GM23338 (cell line): ENCODE measurements around the gene KHK. TPM values are rescaled to one million over a fixed set of nuclear protein-coding genes. Genes with fewer than 3 reads are reported as not detected.
"Not testable (repeated sequence)": the region's sequence is repeated elsewhere in the genome, so short reads cannot be mapped to it uniquely, and the experiment has no call there.

Experiments used
- ATAC-seq: fragments of 200-7000 bp; cut with Tn5 transposase; 3 replicates; pipeline ENCODE4 v1.9.1; 2020
- DNase-seq: peaks from one replicate; pipeline ENCODE4 v3.0.0-alpha.2; 2015; ENCODE audit warnings: low spot score
- H2AFZ ChIP-seq: fragments of 200-600 bp; sonication (generic); 2 replicates; pipeline ENCODE4 v1.8.0; 2016; ENCODE audit warnings: antibody characterized with exemption, mild to moderate bottlenecking, moderate library complexity
- H3F3A ChIP-seq: fragments of 200-600 bp; sonication (generic); replicated peaks from 2 replicates; pipeline ENCODE4 v1.8.0; 2017; ENCODE audit warnings: antibody characterized with exemption, mixed run types, low read depth
- H3K27ac ChIP-seq: fragments of 200-600 bp; sonication (generic); 2 replicates; pipeline ENCODE4 v1.6.1; 2016; ENCODE audit warnings: low read depth
- H3K27me3 ChIP-seq: fragments of 200-600 bp; sonication (generic); 2 replicates; pipeline ENCODE4 v1.8.0; 2016; ENCODE audit warnings: mild to moderate bottlenecking, mixed run types, moderate library complexity; ENCODE audit not compliant: insufficient read depth
- H3K36me3 ChIP-seq: fragments of 200-600 bp; sonication (generic); 2 replicates; pipeline ENCODE4 v1.8.0; 2016; ENCODE audit warnings: mild to moderate bottlenecking; ENCODE audit not compliant: insufficient read depth
- H3K4me1 ChIP-seq: fragments of 200-600 bp; sonication (generic); 2 replicates; pipeline ENCODE4 v1.8.0; 2016; ENCODE audit warnings: mild to moderate bottlenecking, moderate library complexity; ENCODE audit not compliant: insufficient read depth
- H3K4me2 ChIP-seq: fragments of 200-600 bp; sonication (generic); 2 replicates; pipeline ENCODE4 v1.7.1; 2017; ENCODE audit warnings: mixed run types
- H3K4me3 ChIP-seq: fragments of 200-600 bp; sonication (generic); 2 replicates; pipeline ENCODE4 v1.6.1; 2016; ENCODE audit warnings: mixed run types
- H3K79me2 ChIP-seq: fragments of 200-600 bp; sonication (generic); replicated peaks from 2 replicates; pipeline ENCODE4 v1.8.0; 2017; ENCODE audit warnings: mild to moderate bottlenecking; ENCODE audit not compliant: insufficient read depth
- H3K9me2 ChIP-seq: fragments of 200-600 bp; sonication (generic); 2 replicates; pipeline ENCODE4 v1.8.0; 2017; ENCODE audit not compliant: insufficient read depth
- H4K20me1 ChIP-seq: fragments of 200-600 bp; sonication (generic); replicated peaks from 2 replicates; pipeline ENCODE4 v1.8.0; 2017; ENCODE audit warnings: mild to moderate bottlenecking; ENCODE audit not compliant: insufficient read depth
- H3K27ac Mint-ChIP-seq: 2 replicates; pipeline ENCODE4 v1.8.0; 2020; ENCODE audit warnings: inconsistent platforms, mild to moderate bottlenecking, moderate library complexity, mixed read lengths
- H3K27me3 Mint-ChIP-seq: 3 replicates; pipeline ENCODE4 v1.8.0; 2022; ENCODE audit warnings: low read depth, mild to moderate bottlenecking, moderate library complexity, mixed read lengths, inconsistent platforms; ENCODE audit not compliant: insufficient read depth, poor library complexity
- H3K36me3 Mint-ChIP-seq: 3 replicates; pipeline ENCODE4 v1.8.0; 2021; ENCODE audit warnings: low read depth, mild to moderate bottlenecking, inconsistent platforms, moderate library complexity, mixed read lengths
- H3K4me1 Mint-ChIP-seq: 3 replicates; pipeline ENCODE4 v1.8.0; 2020; ENCODE audit warnings: mild to moderate bottlenecking, inconsistent platforms, mixed read lengths
- H3K4me3 Mint-ChIP-seq: 3 replicates; pipeline ENCODE4 v1.8.0; 2021; ENCODE audit warnings: moderate library complexity, mild to moderate bottlenecking, inconsistent platforms, mixed read lengths
- H3K9me3 Mint-ChIP-seq: 3 replicates; pipeline ENCODE4 v1.8.0; 2020; ENCODE audit warnings: moderate library complexity, mild to moderate bottlenecking, inconsistent platforms, mixed read lengths
- EZH2 ChIP-seq: fragments of 200-600 bp; sonication (generic); IDR thresholded peaks from one replicate; pipeline ENCODE4 v1.8.0; 2017; ENCODE audit warnings: antibody characterized with exemption, mild to moderate bottlenecking, low read depth; ENCODE audit not compliant: unreplicated experiment
- JUNB ChIP-seq: IDR thresholded peaks from one replicate; pipeline ENCODE4 v1.6.1; 2016; ENCODE audit warnings: antibody characterized with exemption; ENCODE audit not compliant: unreplicated experiment
- NANOG ChIP-seq: IDR thresholded peaks from 2 replicates; pipeline ENCODE4 v1.6.1; 2016; ENCODE audit warnings: antibody characterized with exemption, borderline replicate concordance
- POLR2AphosphoS5 ChIP-seq: IDR thresholded peaks from 2 replicates; pipeline ENCODE4 v1.6.1; 2016; ENCODE audit warnings: antibody characterized with exemption, low read depth
- ZNF114 ChIP-seq: fragments of 250-450 bp; sonication (Bioruptor Pico); IDR thresholded peaks from 2 replicates; pipeline ENCODE4 v1.5.0; 2020; ENCODE audit warnings: mild to moderate bottlenecking, moderate library complexity
- polyA plus RNA-seq: library from polyadenylated mRNA; unstranded; fragments of >200 nt; fragmentation: Nextera tagmentation; extraction: Ambion mirVana; gene quantifications from 2 replicates; pipeline ENCODE4 v1.2.1, GENCODE V29; 2016
- total RNA-seq: library from RNA; depleted of rRNA; stranded (reverse); fragments of >200 nt; shearing (Covaris generic); gene quantifications from 2 replicates; pipeline ENCODE4 v1.2.3, GENCODE V29; 2014
- TF ChIP-seq, protein P1 (sequence below), 2 experiments: fragments of 200-600 bp in 1 of 2; sonication (generic) in 1 of 2; conservative IDR thresholded peaks; 2 replicates each; pipeline versions ENCODE4 v1.5.1 to v1.6.1; 2016 to 2017; ENCODE audit warnings: antibody characterized with exemption in 2 of 2, low read depth in 2 of 2, mild to moderate bottlenecking in 2 of 2, moderate library complexity in 1 of 2
- TF ChIP-seq, protein P2 (sequence below): IDR thresholded peaks from one replicate; pipeline ENCODE4 v1.6.1; 2018; ENCODE audit warnings: antibody characterized with exemption; ENCODE audit not compliant: unreplicated experiment

KHK gene
- total and polyA plus RNA-seq, 2 experiments from 2014 or later, result 9.7 TPM

DNA sequence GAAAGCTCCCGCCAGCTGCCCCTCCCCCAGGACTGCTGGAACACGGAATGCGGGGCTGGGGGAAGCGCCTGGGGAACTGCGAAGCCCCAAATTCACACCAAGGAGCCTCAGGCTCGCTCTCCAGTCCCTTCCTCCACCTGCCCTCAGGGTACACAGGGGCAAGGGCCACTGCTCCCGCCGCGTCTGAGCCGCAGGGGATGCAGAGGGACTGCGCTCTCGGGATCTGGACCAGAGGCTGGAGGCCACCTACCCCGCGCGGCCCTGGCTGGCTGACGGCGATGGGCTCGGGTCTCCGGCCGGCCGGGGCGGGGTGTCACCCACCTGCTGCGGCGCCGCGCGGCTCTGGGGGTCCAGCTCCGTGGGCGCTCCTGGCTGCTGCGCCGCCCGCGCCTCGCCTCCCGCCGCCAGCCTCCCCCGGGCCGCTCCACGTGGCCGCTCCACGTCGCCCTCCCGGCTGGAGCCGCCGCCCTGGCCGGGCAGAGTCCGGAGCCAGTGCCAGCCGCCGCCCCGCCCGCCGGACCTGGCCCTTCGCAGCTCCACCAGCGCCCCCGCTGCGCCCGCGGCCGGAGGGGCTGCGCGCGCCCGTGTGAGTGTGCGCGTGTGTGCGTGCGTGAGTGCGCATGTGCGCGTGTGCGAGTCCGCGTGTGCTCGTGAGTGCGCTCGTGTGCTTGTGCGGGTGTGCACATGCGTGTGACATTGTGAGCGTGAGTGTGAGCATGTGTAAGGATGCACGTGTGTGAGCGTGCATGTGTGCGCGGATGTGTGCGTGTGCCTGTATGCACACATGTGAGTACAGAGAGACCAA is 32.2 kb downstream of the KHK start, which contains the start of gene CGREF1:
CGREF1 (minus strand) TSS at position 604 of the 805 bp plus-strand sequence. CDS start 14,762 bp downstream, outside the sequence.
- no peaks in the 10 kb centered on the region for H3K9me2 ChIP-seq

DNA sequence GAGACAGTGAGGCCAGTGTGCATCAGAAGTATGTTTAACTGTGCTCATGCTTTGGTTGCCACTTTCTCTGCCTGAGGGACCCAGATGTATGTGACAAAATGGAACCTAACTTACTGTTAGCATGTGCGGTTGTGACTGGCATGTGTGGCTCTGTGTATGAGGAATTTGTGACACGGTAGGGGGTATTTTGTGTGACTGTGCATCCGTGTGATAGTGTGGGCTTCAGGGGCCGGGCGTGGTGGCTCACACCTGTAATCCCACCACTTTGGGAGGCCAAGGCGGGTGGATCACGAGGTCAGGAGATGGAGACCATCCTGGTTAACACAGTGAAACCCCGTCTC is 32.7 kb downstream of the KHK start:
- H3K27me3 ChIP-seq, result peaks cover 71% of the 10 kb centered on the region
- peak overlapping the region; percentile 85 for H3K4me2 ChIP-seq
- H3K27ac ChIP-seq, H4K20me1 ChIP-seq, DNase-seq, H3K9me2 ChIP-seq, H3K27ac Mint-ChIP-seq, H3K79me2 ChIP-seq, H3F3A ChIP-seq, ATAC-seq, H3K9me3 Mint-ChIP-seq, H3K36me3 Mint-ChIP-seq, H3K36me3 ChIP-seq: not testable (repeated sequence)
- peak; percentile 9 for TF ChIP-seq EZH2
- peak overlapping the region; percentile 80 for H3K4me3 Mint-ChIP-seq
- H3K27me3 Mint-ChIP-seq, result peaks cover 59% of the 10 kb centered on the region
- peak overlapping the region; percentile 84; the same call in 1 of the 2 replicates for H2AFZ ChIP-seq
- H3K4me3 ChIP-seq, result peak overlapping the region; percentile 65
- H3K4me1 Mint-ChIP-seq, result peaks cover 13% of the 10 kb centered on the region; the same call in 2 of the 3 replicates
- H3K4me1 ChIP-seq, result peaks cover 19% of the 10 kb centered on the region

More for the DNA sequence above, 32.2 kb downstream of the KHK start, which contains the start of gene CGREF1:
- DNase-seq (peak; percentile 64), ATAC-seq (peak; percentile 70)
- no peaks in the 10 kb centered on the region; the same call in 2 of the 3 replicates for H3K9me3 Mint-ChIP-seq
- Histone ChIP-seq H3K27ac (no peak within 1 kb of the TSS), H3K79me2 (no peaks in the 10 kb centered on the region), H3K4me2 (peak within 1 kb of the TSS; percentile 85), H3K4me1 (peaks cover 15% of the 10 kb centered on the region), H4K20me1 (no peaks in the 10 kb centered on the region), H3K27me3 (peaks cover 66% of the 10 kb centered on the region), H3K4me3 (peak within 1 kb of the TSS; percentile 65), H2AFZ (peak within 1 kb of the TSS; percentile 96), H3K36me3 (no peaks in the 10 kb centered on the region), H3F3A (peaks cover 9% of the 10 kb centered on the region; the same call in 1 of the 2 replicates)
- H3K4me3 Mint-ChIP-seq, result peak within 1 kb of the TSS; percentile 80
- TF ChIP-seq JUNB (no peak), NANOG (no peak), EZH2 (peak; percentile 13), ZNF114 (CRISPR knock-in tag) (no peak)
- H3K4me1 Mint-ChIP-seq, result peaks cover 11% of the 10 kb centered on the region; the same call in 2 of the 3 replicates
- H3K27me3 Mint-ChIP-seq, result peaks cover 54% of the 10 kb centered on the region
- H3K36me3 Mint-ChIP-seq, result no peaks in the 10 kb centered on the region; the same call in 2 of the 3 replicates
- H3K27ac Mint-ChIP-seq, result no peak within 1 kb of the TSS

DNA sequence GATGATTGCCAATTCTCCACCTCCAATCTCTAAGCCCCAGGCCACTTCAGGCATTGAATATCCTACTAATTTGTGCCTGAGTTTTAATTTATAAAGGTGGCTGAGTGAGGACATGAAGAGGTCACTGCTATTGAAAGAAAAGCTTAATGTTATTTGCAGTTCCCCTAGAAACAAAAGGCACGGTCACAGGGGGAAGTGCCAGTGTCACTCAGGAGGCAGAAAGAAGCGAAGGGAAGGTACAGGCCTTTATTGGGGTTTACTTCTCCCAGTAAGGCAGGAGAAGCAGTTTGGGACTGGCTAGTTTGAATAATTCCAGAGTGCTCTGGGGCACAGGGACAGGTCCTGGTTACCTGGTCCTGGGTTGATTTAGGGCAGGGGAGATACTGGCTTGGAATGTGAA is 35.3 kb downstream of the KHK start:
- ATAC-seq (no peak), DNase-seq (no peak)
- Histone ChIP-seq H3K79me2 (no peaks in the 10 kb centered on the region), H3K27me3 (peaks cover 72% of the 10 kb centered on the region), H3K4me2 (no peak overlapping the region), H2AFZ (no peak overlapping the region), H3K36me3 (no peaks in the 10 kb centered on the region), H3K27ac (no peak overlapping the region), H3F3A (peaks cover 9% of the 10 kb centered on the region; the same call in 1 of the 2 replicates), H3K4me1 (peaks cover 20% of the 10 kb centered on the region), H3K9me2 (no peaks in the 10 kb centered on the region), H4K20me1 (no peaks in the 10 kb centered on the region), H3K4me3 (no peak overlapping the region)
- no peaks in the 10 kb centered on the region; the same call in 2 of the 3 replicates for H3K36me3 Mint-ChIP-seq
- no peak overlapping the region for H3K27ac Mint-ChIP-seq
- peaks cover 20% of the 10 kb centered on the region for H3K4me1 Mint-ChIP-seq
- no peaks in the 10 kb centered on the region for H3K9me3 Mint-ChIP-seq
- peaks cover 55% of the 10 kb centered on the region for H3K27me3 Mint-ChIP-seq
- no peak overlapping the region for H3K4me3 Mint-ChIP-seq
- TF ChIP-seq, protein P1, sequence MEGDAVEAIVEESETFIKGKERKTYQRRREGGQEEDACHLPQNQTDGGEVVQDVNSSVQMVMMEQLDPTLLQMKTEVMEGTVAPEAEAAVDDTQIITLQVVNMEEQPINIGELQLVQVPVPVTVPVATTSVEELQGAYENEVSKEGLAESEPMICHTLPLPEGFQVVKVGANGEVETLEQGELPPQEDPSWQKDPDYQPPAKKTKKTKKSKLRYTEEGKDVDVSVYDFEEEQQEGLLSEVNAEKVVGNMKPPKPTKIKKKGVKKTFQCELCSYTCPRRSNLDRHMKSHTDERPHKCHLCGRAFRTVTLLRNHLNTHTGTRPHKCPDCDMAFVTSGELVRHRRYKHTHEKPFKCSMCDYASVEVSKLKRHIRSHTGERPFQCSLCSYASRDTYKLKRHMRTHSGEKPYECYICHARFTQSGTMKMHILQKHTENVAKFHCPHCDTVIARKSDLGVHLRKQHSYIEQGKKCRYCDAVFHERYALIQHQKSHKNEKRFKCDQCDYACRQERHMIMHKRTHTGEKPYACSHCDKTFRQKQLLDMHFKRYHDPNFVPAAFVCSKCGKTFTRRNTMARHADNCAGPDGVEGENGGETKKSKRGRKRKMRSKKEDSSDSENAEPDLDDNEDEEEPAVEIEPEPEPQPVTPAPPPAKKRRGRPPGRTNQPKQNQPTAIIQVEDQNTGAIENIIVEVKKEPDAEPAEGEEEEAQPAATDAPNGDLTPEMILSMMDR (conservative IDR thresholded peaks at IDR 0.05; ENCODE audit: low read depth in 2 of 2), result no peak
- no peak for TF ChIP-seq JUNB
- TF ChIP-seq POLR2AphosphoS5, result no peak
- TF ChIP-seq, protein P2, sequence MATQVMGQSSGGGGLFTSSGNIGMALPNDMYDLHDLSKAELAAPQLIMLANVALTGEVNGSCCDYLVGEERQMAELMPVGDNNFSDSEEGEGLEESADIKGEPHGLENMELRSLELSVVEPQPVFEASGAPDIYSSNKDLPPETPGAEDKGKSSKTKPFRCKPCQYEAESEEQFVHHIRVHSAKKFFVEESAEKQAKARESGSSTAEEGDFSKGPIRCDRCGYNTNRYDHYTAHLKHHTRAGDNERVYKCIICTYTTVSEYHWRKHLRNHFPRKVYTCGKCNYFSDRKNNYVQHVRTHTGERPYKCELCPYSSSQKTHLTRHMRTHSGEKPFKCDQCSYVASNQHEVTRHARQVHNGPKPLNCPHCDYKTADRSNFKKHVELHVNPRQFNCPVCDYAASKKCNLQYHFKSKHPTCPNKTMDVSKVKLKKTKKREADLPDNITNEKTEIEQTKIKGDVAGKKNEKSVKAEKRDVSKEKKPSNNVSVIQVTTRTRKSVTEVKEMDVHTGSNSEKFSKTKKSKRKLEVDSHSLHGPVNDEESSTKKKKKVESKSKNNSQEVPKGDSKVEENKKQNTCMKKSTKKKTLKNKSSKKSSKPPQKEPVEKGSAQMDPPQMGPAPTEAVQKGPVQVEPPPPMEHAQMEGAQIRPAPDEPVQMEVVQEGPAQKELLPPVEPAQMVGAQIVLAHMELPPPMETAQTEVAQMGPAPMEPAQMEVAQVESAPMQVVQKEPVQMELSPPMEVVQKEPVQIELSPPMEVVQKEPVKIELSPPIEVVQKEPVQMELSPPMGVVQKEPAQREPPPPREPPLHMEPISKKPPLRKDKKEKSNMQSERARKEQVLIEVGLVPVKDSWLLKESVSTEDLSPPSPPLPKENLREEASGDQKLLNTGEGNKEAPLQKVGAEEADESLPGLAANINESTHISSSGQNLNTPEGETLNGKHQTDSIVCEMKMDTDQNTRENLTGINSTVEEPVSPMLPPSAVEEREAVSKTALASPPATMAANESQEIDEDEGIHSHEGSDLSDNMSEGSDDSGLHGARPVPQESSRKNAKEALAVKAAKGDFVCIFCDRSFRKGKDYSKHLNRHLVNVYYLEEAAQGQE, result no peak
